Panc1 (cell line): Measurements from ENCODE around the gene NLRP6.

Experiments
- POLR2AphosphoS5 ChIP-seq: IDR thresholded peaks from 2 replicates; pipeline ENCODE4 v1.6.1; 2012; ENCODE audit warnings: mild to moderate bottlenecking, low read depth, low read length, moderate library complexity
- SIN3A ChIP-seq: IDR thresholded peaks from 2 replicates; pipeline ENCODE4 v1.6.1; 2012; ENCODE audit warnings: low read depth, mild to moderate bottlenecking, low read length, moderate library complexity, borderline replicate concordance; ENCODE audit not compliant: insufficient read depth
- TF ChIP-seq, protein P1 (sequence below): fragments of 450-650 bp; IDR thresholded peaks from 2 replicates; pipeline ENCODE4 v1.5.1; 2017; ENCODE audit warnings: mild to moderate bottlenecking
- TF ChIP-seq, protein P2 (sequence below), 2 experiments: IDR thresholded peaks; 2 replicates each; pipeline ENCODE4 v1.6.1; 2011 to 2012; ENCODE audit warnings: low read depth in 2 of 2, control low read depth in 1 of 2, low read length in 1 of 2, mild to moderate bottlenecking in 1 of 2, moderate library complexity in 1 of 2; ENCODE audit not compliant: insufficient read depth in 1 of 2

DNA sequence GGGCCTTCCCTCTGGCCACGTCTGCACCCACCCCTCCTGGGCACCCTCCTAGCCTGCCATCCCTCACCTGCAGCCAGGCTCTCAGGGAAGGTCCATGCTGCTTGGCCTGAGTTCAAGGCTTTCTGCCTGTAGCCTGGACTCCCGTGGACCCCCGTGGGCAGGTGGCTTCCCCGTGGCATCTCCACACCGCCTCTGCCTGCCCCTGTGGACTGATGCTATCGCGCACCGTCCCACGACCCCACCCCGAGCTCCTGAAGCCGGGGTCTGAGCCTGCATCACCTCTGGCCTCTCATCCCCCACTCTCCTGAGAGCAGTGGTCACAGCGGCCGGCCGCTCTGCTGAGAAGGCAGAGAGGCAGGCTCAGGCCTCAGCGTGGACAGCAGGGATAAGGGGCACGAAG, 16.6 kb downstream of the NLRP6 start:
- no peak for TF ChIP-seq POLR2AphosphoS5
- TF ChIP-seq, protein P1, sequence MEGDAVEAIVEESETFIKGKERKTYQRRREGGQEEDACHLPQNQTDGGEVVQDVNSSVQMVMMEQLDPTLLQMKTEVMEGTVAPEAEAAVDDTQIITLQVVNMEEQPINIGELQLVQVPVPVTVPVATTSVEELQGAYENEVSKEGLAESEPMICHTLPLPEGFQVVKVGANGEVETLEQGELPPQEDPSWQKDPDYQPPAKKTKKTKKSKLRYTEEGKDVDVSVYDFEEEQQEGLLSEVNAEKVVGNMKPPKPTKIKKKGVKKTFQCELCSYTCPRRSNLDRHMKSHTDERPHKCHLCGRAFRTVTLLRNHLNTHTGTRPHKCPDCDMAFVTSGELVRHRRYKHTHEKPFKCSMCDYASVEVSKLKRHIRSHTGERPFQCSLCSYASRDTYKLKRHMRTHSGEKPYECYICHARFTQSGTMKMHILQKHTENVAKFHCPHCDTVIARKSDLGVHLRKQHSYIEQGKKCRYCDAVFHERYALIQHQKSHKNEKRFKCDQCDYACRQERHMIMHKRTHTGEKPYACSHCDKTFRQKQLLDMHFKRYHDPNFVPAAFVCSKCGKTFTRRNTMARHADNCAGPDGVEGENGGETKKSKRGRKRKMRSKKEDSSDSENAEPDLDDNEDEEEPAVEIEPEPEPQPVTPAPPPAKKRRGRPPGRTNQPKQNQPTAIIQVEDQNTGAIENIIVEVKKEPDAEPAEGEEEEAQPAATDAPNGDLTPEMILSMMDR = no peak
- TF ChIP-seq SIN3A = no peak
- TF ChIP-seq, protein P2, sequence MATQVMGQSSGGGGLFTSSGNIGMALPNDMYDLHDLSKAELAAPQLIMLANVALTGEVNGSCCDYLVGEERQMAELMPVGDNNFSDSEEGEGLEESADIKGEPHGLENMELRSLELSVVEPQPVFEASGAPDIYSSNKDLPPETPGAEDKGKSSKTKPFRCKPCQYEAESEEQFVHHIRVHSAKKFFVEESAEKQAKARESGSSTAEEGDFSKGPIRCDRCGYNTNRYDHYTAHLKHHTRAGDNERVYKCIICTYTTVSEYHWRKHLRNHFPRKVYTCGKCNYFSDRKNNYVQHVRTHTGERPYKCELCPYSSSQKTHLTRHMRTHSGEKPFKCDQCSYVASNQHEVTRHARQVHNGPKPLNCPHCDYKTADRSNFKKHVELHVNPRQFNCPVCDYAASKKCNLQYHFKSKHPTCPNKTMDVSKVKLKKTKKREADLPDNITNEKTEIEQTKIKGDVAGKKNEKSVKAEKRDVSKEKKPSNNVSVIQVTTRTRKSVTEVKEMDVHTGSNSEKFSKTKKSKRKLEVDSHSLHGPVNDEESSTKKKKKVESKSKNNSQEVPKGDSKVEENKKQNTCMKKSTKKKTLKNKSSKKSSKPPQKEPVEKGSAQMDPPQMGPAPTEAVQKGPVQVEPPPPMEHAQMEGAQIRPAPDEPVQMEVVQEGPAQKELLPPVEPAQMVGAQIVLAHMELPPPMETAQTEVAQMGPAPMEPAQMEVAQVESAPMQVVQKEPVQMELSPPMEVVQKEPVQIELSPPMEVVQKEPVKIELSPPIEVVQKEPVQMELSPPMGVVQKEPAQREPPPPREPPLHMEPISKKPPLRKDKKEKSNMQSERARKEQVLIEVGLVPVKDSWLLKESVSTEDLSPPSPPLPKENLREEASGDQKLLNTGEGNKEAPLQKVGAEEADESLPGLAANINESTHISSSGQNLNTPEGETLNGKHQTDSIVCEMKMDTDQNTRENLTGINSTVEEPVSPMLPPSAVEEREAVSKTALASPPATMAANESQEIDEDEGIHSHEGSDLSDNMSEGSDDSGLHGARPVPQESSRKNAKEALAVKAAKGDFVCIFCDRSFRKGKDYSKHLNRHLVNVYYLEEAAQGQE (IDR thresholded peaks at IDR 0.05; ENCODE audit: insufficient read depth in 1 of 2, low read depth in 2 of 2, low read length in 1 of 2) = no peak
